Thyroid gland (tissue), 4 donors: Measurements from ENCODE around the gene COL19A1.

Experiments used
- CTCF ChIP-seq, 6 experiments: fragments of 200-600 bp in 3 of 6; fragments of 450-650 bp in 3 of 6; sonication (generic) in 3 of 6; IDR thresholded peaks; one replicate each; pipeline ENCODE4 v1.5.1; 2016 to 2019; ENCODE audit warnings: antibody characterized with exemption in 6 of 6, mild to moderate bottlenecking in 2 of 6, inconsistent platforms in 1 of 6, moderate library complexity in 1 of 6
- POLR2A ChIP-seq, 2 donors: fragments of 450-650 bp; IDR thresholded peaks; one replicate each; pipeline ENCODE4 v1.6.1; 2017; ENCODE audit warnings: antibody characterized with exemption in 2 of 2, mild to moderate bottlenecking in 2 of 2, moderate library complexity in 1 of 2

DNA sequence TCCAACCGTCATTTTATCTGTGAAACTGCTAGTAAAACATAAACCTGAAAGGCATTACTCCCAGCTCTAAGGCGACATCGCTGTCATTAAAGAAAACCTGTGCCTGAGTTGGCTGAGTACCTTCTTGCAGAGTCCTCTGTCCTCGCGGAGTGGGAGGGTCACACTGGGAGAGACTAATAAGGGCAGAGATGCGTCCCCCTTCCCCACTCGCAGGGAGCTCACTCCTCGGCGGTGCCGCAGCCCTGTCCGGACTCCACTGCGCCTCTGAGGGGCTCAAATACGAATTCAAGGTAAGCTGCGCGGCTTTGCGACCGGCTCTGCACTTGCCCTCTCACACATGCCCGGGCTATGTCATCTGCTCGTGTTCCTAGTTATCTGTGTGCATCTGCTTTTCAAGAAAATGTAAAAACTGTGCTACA is at the start of gene COL19A1:
- TF ChIP-seq CTCF (IDR thresholded peaks at IDR 0.05) = no peak
- no peak for TF ChIP-seq POLR2A (IDR thresholded peaks at IDR 0.05)
